ENCODE results near the gene SLFN5.

- no peak for TF ChIP-seq EZH2 (IDR thresholded peaks at IDR 0.05; ENCODE audit: low read depth)
- TF ChIP-seq CTCF (conservative IDR thresholded peaks at IDR 0.05): no peak
Measured at GRCh38 chr17:35313875-35314409, 71.1 kb downstream of the SLFN5 start.
